GM12872 (cell line): ENCODE data around the gene FAM131C.

Source experiments
- CTCF ChIP-seq: IDR thresholded peaks from 3 replicates; pipeline ENCODE4 v1.5.1; 2011; ENCODE audit warnings: low read depth, mild to moderate bottlenecking, low read length, moderate library complexity; ENCODE audit not compliant: insufficient read depth

Gene FAM131C

GRCh38 chr1:16117936-16118335 is 44.5 kb upstream of the FAM131C start:
- TF ChIP-seq CTCF: no peak

GRCh38 chr1:16117369-16117768 is 43.9 kb upstream of the FAM131C start:
- no peak for TF ChIP-seq CTCF

GRCh38 chr1:16116625-16117024 is 43.2 kb upstream of the FAM131C start:
- no peak for TF ChIP-seq CTCF

- TF ChIP-seq CTCF: no peak
Observed at GRCh38 chr1:16116002-16116401, 42.6 kb upstream of the FAM131C start.

- no peak for TF ChIP-seq CTCF
Observed at GRCh38 chr1:16115468-16115983, 42.1 kb upstream of the FAM131C start.

GRCh38 chr1:16114527-16115467 is 41.3 kb upstream of the FAM131C start:
- no peak for TF ChIP-seq CTCF

GRCh38 chr1:16112596-16113555 is 39.4 kb upstream of the FAM131C start:
- no peak for TF ChIP-seq CTCF
